Measurements from ENCODE around the gene PDLIM7.

DNA sequence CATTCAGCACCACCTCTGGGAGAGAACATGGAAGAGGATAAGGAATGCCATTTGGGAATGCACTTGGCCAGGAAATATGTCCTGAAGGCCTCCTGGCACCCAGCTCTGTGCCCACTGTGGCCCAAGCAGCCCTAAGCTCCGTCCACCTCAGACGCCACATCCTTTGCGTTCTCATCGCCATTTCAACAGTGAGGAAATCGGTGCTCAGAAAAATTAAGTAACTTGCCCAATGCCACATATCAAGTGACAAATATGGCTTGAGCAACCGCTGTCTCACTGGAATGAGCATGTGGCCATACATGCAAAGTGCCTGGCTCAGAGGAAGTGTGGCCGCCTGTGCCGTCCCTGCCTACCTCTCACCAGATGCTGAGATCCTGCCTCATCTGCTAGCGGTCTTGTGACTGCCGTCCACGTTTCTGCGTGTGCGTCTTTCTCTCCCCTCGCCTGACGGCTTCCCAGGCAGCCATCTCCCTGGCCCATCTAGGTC lies 13.2 kb upstream of the PDLIM7 start:
- TF ChIP-seq HDGF (IDR thresholded peaks at IDR 0.05; ENCODE audit: borderline replicate concordance), result no peak
- TF ChIP-seq TARDBP (IDR thresholded peaks at IDR 0.05), result no peak
- TF ChIP-seq FOXK2 (IDR thresholded peaks at IDR 0.05), result no peak
- no peak for TF ChIP-seq ELF4 (IDR thresholded peaks at IDR 0.05)
- no peak for TF ChIP-seq SUZ12 (IDR thresholded peaks at IDR 0.05)
- no peak for TF ChIP-seq ARNT (IDR thresholded peaks at IDR 0.05)

Measured in HEK293T (cell line).